LNCAP (cell line): ENCODE results near the gene HSPBP1.

Source experiments
- TF ChIP-seq, protein P1 (sequence below): fragments of 450-650 bp; IDR thresholded peaks from 2 replicates; pipeline ENCODE4 v1.5.1; 2017; ENCODE audit warnings: mild to moderate bottlenecking

Gene HSPBP1

DNA sequence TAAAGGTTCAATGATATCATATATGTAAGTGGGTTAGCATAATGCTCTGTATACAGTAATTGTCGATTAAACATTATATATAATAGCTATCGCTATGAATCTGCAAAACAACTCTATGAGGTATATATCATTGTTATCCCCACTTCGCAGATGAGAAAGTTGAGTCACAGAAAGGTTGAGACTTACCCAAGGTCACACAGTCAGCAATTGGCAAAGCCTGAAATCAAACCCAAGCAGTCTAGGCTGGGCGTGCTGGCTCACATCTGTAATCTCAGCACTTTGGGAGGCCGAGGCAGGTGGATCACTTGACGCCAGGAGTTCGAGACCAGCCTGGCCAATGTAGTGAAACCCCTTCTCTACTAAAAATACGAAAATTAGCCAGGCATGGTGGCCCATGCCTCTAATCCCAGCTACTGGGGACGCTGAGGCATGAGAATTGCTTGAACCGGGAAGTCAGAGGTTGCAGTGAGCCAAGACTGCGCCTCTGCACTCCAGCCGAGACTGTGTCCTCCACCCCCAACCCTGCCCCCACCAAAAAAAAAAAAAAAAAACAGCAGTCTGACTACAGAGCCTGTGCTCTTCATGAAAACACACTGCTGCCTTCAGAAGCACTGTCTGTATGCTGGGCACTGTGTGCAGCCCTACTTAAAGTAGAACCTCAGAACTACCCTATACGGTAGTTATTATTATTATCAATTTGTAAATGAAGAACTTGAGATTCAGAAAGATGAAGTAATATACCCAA, 1.3 kb downstream of the HSPBP1 start:
- TF ChIP-seq, protein P1, sequence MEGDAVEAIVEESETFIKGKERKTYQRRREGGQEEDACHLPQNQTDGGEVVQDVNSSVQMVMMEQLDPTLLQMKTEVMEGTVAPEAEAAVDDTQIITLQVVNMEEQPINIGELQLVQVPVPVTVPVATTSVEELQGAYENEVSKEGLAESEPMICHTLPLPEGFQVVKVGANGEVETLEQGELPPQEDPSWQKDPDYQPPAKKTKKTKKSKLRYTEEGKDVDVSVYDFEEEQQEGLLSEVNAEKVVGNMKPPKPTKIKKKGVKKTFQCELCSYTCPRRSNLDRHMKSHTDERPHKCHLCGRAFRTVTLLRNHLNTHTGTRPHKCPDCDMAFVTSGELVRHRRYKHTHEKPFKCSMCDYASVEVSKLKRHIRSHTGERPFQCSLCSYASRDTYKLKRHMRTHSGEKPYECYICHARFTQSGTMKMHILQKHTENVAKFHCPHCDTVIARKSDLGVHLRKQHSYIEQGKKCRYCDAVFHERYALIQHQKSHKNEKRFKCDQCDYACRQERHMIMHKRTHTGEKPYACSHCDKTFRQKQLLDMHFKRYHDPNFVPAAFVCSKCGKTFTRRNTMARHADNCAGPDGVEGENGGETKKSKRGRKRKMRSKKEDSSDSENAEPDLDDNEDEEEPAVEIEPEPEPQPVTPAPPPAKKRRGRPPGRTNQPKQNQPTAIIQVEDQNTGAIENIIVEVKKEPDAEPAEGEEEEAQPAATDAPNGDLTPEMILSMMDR: no peak

DNA sequence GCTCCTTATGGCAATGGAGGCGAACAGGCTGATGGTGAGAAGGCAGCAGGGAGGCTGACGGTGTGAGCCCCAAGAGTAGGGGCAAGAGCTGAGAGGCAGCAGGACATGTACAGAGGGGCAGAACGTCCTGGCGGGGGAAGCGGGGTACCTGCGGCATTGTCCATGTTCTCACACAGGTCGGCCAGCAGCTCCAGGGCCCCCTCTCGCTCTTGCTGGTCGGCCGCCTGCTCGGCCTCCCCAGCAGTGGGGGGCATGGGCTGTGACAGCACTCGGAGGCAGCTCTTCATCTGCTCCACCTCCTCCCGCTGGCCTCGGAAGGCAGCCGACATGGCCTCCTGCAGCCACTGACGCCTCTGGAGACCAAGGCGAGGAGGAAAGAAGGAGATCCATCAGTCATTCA, 2.4 kb downstream of the HSPBP1 start:
- TF ChIP-seq, protein P1: no peak

DNA sequence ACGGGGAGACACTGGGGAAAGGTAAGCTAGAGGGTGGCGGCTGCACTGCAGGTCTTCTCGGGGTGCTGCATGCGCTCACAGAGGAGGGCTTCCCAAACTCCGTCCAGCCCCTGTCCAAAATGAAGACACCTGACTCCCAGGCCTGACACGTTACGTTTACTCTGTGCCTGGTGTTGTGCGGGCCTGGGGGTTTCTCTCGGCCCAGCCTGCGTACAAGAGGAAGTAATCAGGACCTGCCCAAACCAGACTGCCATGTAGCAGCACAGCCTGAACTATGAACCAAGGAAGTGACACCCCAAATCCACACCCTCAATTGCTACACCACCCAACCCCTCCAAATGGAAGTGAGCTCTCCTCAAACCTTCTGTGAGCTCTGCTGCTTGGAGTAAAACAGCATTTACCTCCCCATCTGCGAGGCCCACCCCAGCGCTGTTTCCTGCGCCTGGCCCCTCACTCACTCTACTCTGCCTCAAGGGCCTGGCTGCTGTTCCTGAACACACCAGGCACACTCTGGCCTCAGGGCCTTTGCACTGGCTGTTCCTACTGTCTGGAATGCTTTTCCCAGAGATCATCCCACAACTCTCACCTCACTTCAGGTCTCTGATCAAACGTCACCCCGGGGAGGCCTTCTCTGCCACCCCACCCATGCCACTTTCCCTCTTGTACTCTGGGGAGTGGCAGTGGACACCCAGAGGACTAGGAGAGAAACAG, 3.0 kb downstream of the HSPBP1 start:
- TF ChIP-seq, protein P1: no peak

DNA sequence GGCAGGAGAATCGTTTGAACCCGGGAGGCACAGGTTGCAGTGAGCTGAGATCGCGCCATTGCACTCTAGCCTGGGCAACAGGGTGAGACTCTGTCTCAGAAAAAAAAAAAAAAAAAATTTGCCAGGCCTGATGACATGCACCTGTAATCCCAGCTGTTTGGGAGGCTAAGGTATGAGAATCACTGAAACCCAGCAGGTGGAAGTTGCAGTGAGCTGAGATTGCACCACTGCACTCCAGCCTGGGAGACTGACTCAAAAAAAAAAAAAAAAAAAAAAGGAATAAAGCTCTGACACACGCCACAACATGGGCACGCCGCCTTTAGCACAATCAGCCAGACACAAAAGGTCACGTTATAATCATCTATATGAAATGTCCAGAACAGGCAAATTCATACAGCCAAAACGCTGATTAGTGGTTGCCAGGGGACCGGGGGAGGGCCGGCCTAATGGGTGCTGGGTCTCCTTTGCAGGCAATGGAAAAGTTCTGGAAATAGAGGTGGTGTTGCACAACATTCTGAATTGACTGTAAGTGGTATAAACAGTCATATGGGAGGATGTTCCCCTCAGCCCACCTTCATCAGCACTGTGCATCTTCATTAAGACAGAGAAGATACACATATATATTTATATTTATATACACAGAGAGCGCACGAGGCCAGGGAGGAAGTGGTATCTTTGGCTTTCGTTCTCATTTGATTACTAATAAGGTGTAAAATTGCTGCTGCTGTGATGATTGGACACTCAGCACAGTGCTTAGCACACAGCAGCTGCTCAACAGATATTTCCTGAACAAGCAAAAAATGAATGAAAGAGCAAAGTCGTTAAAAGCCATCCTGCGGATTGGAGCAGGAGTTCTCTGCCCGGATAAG, 3.8 kb downstream of the HSPBP1 start:
- TF ChIP-seq, protein P1: no peak

DNA sequence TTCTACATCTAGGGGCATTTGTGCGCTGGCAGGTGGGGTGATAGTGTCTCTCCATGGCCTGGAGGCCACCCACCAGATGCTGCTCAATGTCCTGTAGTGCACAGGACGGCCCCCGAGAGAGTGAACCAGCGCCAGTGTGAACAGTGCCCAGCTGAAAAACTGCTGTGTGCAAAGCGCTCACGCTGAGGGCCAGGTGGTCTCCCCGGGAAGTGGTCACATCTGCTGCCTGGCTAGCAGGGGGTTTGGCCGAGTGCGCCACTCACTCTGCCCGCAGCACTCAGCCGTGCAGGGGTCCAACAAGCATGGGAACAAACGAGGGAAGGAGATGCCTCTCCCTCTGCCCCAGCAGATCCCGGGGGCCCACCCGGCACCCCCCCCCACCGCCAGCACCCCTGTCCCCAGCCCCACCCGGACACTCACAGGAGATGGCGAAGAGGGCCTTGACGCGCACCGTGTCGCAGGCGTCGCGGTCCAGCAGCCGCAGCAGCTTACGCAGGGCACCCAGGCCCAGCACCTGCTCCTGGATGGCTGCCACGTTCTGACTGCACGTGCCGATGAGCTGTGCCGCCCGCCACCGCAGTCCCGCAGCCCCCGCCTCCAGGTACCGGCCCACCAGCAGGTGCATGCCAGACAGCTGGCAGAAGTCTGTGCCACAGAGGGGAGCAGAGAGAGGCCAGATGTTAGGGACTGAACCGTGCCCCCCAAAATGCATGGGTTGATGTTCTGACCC, 5.8 kb downstream of the HSPBP1 start:
- TF ChIP-seq, protein P1: no peak

DNA sequence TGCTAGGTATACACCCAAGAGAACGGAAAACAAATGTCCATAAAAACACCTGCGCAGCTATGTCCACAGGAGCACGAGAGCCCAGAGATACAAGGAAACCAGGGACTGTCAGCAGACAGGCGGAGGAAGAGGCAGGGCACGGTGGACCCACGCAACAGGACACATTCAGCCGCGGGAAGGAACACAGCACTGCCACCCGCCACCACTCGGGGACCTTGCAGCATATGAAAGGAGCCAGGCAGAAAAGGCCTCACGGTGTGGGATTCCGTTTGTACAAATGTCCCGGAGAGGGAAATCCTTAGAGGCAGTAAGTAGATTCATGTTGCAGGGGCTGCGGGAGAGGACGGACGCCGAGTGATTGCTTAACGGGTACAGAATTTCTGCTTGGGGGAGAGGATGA, 7.8 kb downstream of the HSPBP1 start:
- TF ChIP-seq, protein P1: no peak
